UCSD-AML1 (cell line): ENCODE data around the gene DRC7.
"Not testable (repeated sequence)": the region's sequence is repeated elsewhere in the genome, so short reads cannot be mapped to it uniquely, and the experiment has no call there.

Source experiments
- DNase-seq: peaks from one replicate; lab custom pipeline; 2025; ENCODE audit not compliant: unreplicated experiment; lab: John Stamatoyannopoulos, UW

The DRC7 gene

GRCh38 chr16:57732714-57733113, 38.1 kb downstream of the DRC7 start:
- no peak for DNase-seq

- DNase-seq = no peak
Measured at GRCh38 chr16:57734308-57734924, 39.8 kb downstream of the DRC7 start.

- DNase-seq = peak; percentile 100
Measured at GRCh38 chr16:57734925-57735754, 40.5 kb downstream of the DRC7 start.

GRCh38 chr16:57735755-57736418, 41.3 kb downstream of the DRC7 start, which contains the start of gene KATNB1:
TSS of gene KATNB1 (plus strand) at chr16:57735770. CDS start at chr16:57737244, 1,474 bp downstream.
- no peak for DNase-seq

GRCh38 chr16:57736419-57737351, 42.1 kb downstream of the DRC7 start:
- peak; percentile 71 for DNase-seq

- no peak for DNase-seq
Measured at GRCh38 chr16:57738844-57739243, 44.2 kb downstream of the DRC7 start.

GRCh38 chr16:57739756-57740422, 45.3 kb downstream of the DRC7 start:
- no peak for DNase-seq

- DNase-seq = no peak
Measured at GRCh38 chr16:57740423-57741071, 45.9 kb downstream of the DRC7 start.

- no peak for DNase-seq
Measured at GRCh38 chr16:57741660-57742191, 47.1 kb downstream of the DRC7 start.

- no peak for DNase-seq
Measured at GRCh38 chr16:57742543-57742942, 47.9 kb downstream of the DRC7 start.

GRCh38 chr16:57743458-57743857, 48.9 kb downstream of the DRC7 start:
- no peak for DNase-seq

- DNase-seq = no peak
Measured at GRCh38 chr16:57743886-57744641, 49.5 kb downstream of the DRC7 start.

- no peak for DNase-seq
Measured at GRCh38 chr16:57744642-57744903, 50.0 kb downstream of the DRC7 start.

- DNase-seq = no peak
Measured at GRCh38 chr16:57745768-57746167, 51.2 kb downstream of the DRC7 start.

GRCh38 chr16:57746316-57746715, 51.7 kb downstream of the DRC7 start:
- not testable (repeated sequence) for DNase-seq

- DNase-seq = no peak
Measured at GRCh38 chr16:57747091-57747490, 52.5 kb downstream of the DRC7 start.

GRCh38 chr16:57747496-57747895, 52.9 kb downstream of the DRC7 start:
- no peak for DNase-seq

GRCh38 chr16:57747996-57748395, 53.4 kb downstream of the DRC7 start:
- DNase-seq = no peak

GRCh38 chr16:57748596-57748995, 54.0 kb downstream of the DRC7 start:
- no peak for DNase-seq
